ENCODE results near the gene TRMT1. TPM values are rescaled to one million over a fixed set of nuclear protein-coding genes. Genes with fewer than 3 reads are reported as not detected.

TRMT1 gene
- polyA plus RNA-seq, 3 donors: 14.5 to 94.7 (median 14.5) TPM

- Histone ChIP-seq H3K36me3 (replicated peaks in 1 of 2; ENCODE audit: control insufficient read depth in 1 of 2, insufficient read depth in 2 of 2, low read length in 2 of 2) (no peaks in the 10 kb centered on the region), H3K4me2 (replicated peaks; ENCODE audit: extremely low read depth, low read length, poor library complexity, severe bottlenecking) (no peak overlapping the region), H4K20me1 (ENCODE audit: insufficient read depth, low read length) (no peaks in the 10 kb centered on the region), H2AFZ (ENCODE audit: insufficient read depth, low read depth, low read length, poor library complexity, severe bottlenecking) (no peak overlapping the region), H3K9me3 (replicated peaks in 1 of 2; ENCODE audit: control insufficient read depth in 1 of 2, insufficient read depth in 1 of 2, low read length in 2 of 2) (no peaks in the 10 kb centered on the region), H3K27ac (ENCODE audit: low read depth in 1 of 2, low read length in 2 of 2) (no peak overlapping the region), H3K4me1 (ENCODE audit: control insufficient read depth in 1 of 2, insufficient read depth in 2 of 2, low read length in 2 of 2) (peaks cover 14 to 15% of the 10 kb centered on the region in 2 donors), H3K27me3 (ENCODE audit: control insufficient read depth in 2 of 2, insufficient read depth in 2 of 2, low read length in 2 of 2) (no peaks in the 10 kb centered on the region), H3K9ac (ENCODE audit: insufficient read depth, low read length, poor library complexity, severe bottlenecking) (no peak overlapping the region), H3K79me2 (ENCODE audit: insufficient read depth, low read length) (no peaks in the 10 kb centered on the region), H3K4me3 (replicated peaks in 1 of 3; ENCODE audit: low read depth in 2 of 3, low read length in 3 of 3) (no peak overlapping the region)
- no peak overlapping the region for H3K4me3 Mint-ChIP-seq
- peaks cover 3 to 7% (median 5%) of the 10 kb centered on the region in 3 donors for H3K27me3 Mint-ChIP-seq (ENCODE audit: low read depth in 3 of 3)
- peaks cover 25% of the 10 kb centered on the region for H3K4me1 Mint-ChIP-seq
- 100% methylated on average over 2 of the region's 12 CpGs for WGBS (ENCODE audit: insufficient coverage)
- intact Hi-C loops (cut with micrococcal nuclease): loop anchor here in 1 of 2 donors (10.0 kb wide), 1 partner anchor 295 kb away; the partner anchor contains the start of gene JUNB
- no peak for TF ChIP-seq CTCF (IDR thresholded peaks at IDR 0.05)
- no peak for DNase-seq
- no peaks in the 10 kb centered on the region for H3K9me3 Mint-ChIP-seq
- H3K27ac Mint-ChIP-seq: no peak overlapping the region
- no peaks in the 10 kb centered on the region for H3K36me3 Mint-ChIP-seq
Observed at GRCh38 chr19:13089857-13090507, 26.6 kb downstream of the TRMT1 start.

GRCh38 chr19:13089139-13089856, 27.2 kb downstream of the TRMT1 start:
- H3K4me3 Mint-ChIP-seq: no peak overlapping the region
- DNase-seq: no peak
- peaks cover 3 to 7% (median 5%) of the 10 kb centered on the region in 3 donors for H3K27me3 Mint-ChIP-seq (ENCODE audit: low read depth in 3 of 3)
- H3K9me3 ChIP-seq (replicated peaks in 1 of 2; ENCODE audit: control insufficient read depth in 1 of 2, insufficient read depth in 1 of 2, low read length in 2 of 2): no peaks in the 10 kb centered on the region
- no peak overlapping the region for H3K4me2 ChIP-seq (replicated peaks; ENCODE audit: extremely low read depth, low read length, poor library complexity, severe bottlenecking)
- no peak overlapping the region for H2AFZ ChIP-seq (ENCODE audit: insufficient read depth, low read depth, low read length, poor library complexity, severe bottlenecking)
- peak; percentile 33 for TF ChIP-seq CTCF (IDR thresholded peaks at IDR 0.05)
- H3K9ac ChIP-seq (ENCODE audit: insufficient read depth, low read length, poor library complexity, severe bottlenecking): no peak overlapping the region
- H3K4me1 ChIP-seq (ENCODE audit: control insufficient read depth in 1 of 2, insufficient read depth in 2 of 2, low read length in 2 of 2): peaks cover 7 to 9% of the 10 kb centered on the region in 2 donors
- no peaks in the 10 kb centered on the region for H3K27me3 ChIP-seq (ENCODE audit: control insufficient read depth in 2 of 2, insufficient read depth in 2 of 2, low read length in 2 of 2)
- H3K36me3 Mint-ChIP-seq: no peaks in the 10 kb centered on the region
- H3K27ac ChIP-seq (ENCODE audit: low read depth in 1 of 2, low read length in 2 of 2): no peak overlapping the region
- intact Hi-C loops (cut with micrococcal nuclease): no loop called here
- H4K20me1 ChIP-seq (ENCODE audit: insufficient read depth, low read length): no peaks in the 10 kb centered on the region
- H3K36me3 ChIP-seq (replicated peaks in 1 of 2; ENCODE audit: control insufficient read depth in 1 of 2, insufficient read depth in 2 of 2, low read length in 2 of 2): no peaks in the 10 kb centered on the region
- WGBS (ENCODE audit: insufficient coverage): 100% methylated on average over 3 of the region's 5 CpGs
- no peaks in the 10 kb centered on the region for H3K79me2 ChIP-seq (ENCODE audit: insufficient read depth, low read length)
- H3K27ac Mint-ChIP-seq: no peak overlapping the region
- H3K4me1 Mint-ChIP-seq: peaks cover 19% of the 10 kb centered on the region
- no peaks in the 10 kb centered on the region for H3K9me3 Mint-ChIP-seq
- H3K4me3 ChIP-seq (replicated peaks in 1 of 3; ENCODE audit: low read depth in 2 of 3, low read length in 3 of 3): no peak overlapping the region

Data from CD14-positive monocyte (primary cell).